HCT116 (cell line): ENCODE results near the gene ZCCHC2.

Source experiments
- ATF3 ChIP-seq: IDR thresholded peaks from 2 replicates; pipeline ENCODE4 v1.6.1; 2012
- CTCF ChIP-seq, 3 experiments: fragments of 200-600 bp in 1 of 3; sonication (generic) in 1 of 3; IDR thresholded peaks in 2 of 3; conservative IDR thresholded peaks in 1 of 3; 2 replicates each; pipeline ENCODE4 v1.5.1; 2012 to 2017; ENCODE audit warnings: low read depth in 2 of 3, low read length in 2 of 3, antibody characterized with exemption in 1 of 3, borderline replicate concordance in 1 of 3, control low read depth in 1 of 3, mild to moderate bottlenecking in 1 of 3, mixed read lengths in 1 of 3, mixed run types in 1 of 3, moderate library complexity in 1 of 3; ENCODE audit not compliant: insufficient read depth in 1 of 3
- EGR1 ChIP-seq: IDR thresholded peaks from 2 replicates; pipeline ENCODE4 v1.6.1; 2012; ENCODE audit warnings: low read depth
- REST ChIP-seq: IDR thresholded peaks from 2 replicates; pipeline ENCODE4 v1.6.1; 2012; ENCODE audit warnings: low read depth
- SP1 ChIP-seq: IDR thresholded peaks from 2 replicates; pipeline ENCODE4 v1.6.1; 2012; ENCODE audit warnings: low read depth

- TF ChIP-seq CTCF (IDR thresholded peaks at IDR 0.05 in 2 of 3, conservative IDR thresholded peaks at IDR 0.05 in 1 of 3; ENCODE audit: borderline replicate concordance in 1 of 3, insufficient read depth in 1 of 3, low read depth in 2 of 3, low read length in 2 of 3) = no peak
- TF ChIP-seq REST = no peak
- TF ChIP-seq EGR1 = no peak
- no peak for TF ChIP-seq SP1
- no peak for TF ChIP-seq ATF3
Observed at GRCh38 chr18:62524440-62525200, 1.8 kb downstream of the ZCCHC2 start.
